HL-60 (cell line): ENCODE data around the gene EPHA6.

Source experiments
- DNase-seq, 2 experiments: peaks; one replicate each; pipeline ENCODE4 v3.0.0-alpha.2; 2010 to 2020; ENCODE audit warnings: low read depth in 1 of 2, low spot score in 1 of 2
- H3K27ac ChIP-seq: fragments of 250-450 bp; sonication (Bioruptor Pico); replicated peaks from 2 replicates; pipeline ENCODE4 v1.5.1; 2020; ENCODE audit warnings: mild to moderate bottlenecking, moderate library complexity
- H3K27me3 ChIP-seq: fragments of 250-450 bp; sonication (Bioruptor Pico); 2 replicates; pipeline ENCODE4 v1.5.1; 2021; ENCODE audit warnings: mild to moderate bottlenecking, moderate library complexity; ENCODE audit not compliant: insufficient read depth, poor library complexity, severe bottlenecking
- H3K4me3 ChIP-seq: replicated peaks from 2 replicates; pipeline ENCODE4 v1.5.1; 2011; ENCODE audit warnings: mild to moderate bottlenecking, control low read depth, low read length; ENCODE audit not compliant: insufficient read depth
- CTCF ChIP-seq: IDR thresholded peaks from one replicate; pipeline ENCODE4 v1.5.1; 2011; ENCODE audit warnings: low read length, control low read depth, inconsistent platforms; ENCODE audit not compliant: insufficient read depth
- GABPA ChIP-seq: IDR thresholded peaks from 2 replicates; pipeline ENCODE4 v1.6.1; 2012; ENCODE audit warnings: low read depth
- POLR2AphosphoS5 ChIP-seq: IDR thresholded peaks from 2 replicates; pipeline ENCODE4 v1.6.1; 2012; ENCODE audit warnings: low read depth
- REST ChIP-seq: IDR thresholded peaks from 2 replicates; pipeline ENCODE4 v1.6.1; 2012; ENCODE audit warnings: low read depth; ENCODE audit not compliant: insufficient replicate concordance
- SPI1 ChIP-seq: IDR thresholded peaks from 2 replicates; pipeline ENCODE4 v1.6.1; 2012; ENCODE audit warnings: low read depth, mild to moderate bottlenecking, borderline replicate concordance

Gene EPHA6

GRCh38 chr3:97698691-97699090 is 884.3 kb downstream of the EPHA6 start:
- H3K27me3 ChIP-seq: no peaks in the 10 kb centered on the region
- no peak for DNase-seq
- no peak overlapping the region for H3K27ac ChIP-seq
- no peak for TF ChIP-seq REST
- TF ChIP-seq SPI1: no peak
- no peak for TF ChIP-seq CTCF
- TF ChIP-seq POLR2AphosphoS5: no peak
- no peak for TF ChIP-seq GABPA
- H3K4me3 ChIP-seq: no peak overlapping the region

- Histone ChIP-seq H3K27me3 (no peaks in the 10 kb centered on the region), H3K4me3 (no peak overlapping the region), H3K27ac (no peak overlapping the region)
- TF ChIP-seq POLR2AphosphoS5 (no peak), GABPA (no peak), SPI1 (no peak), REST (no peak), CTCF (no peak)
- DNase-seq: no peak
These were observed 885.5 kb downstream of the EPHA6 start for GRCh38 chr3:97699889-97700288.

GRCh38 chr3:97705764-97706163 is 891.4 kb downstream of the EPHA6 start:
- Histone ChIP-seq H3K27ac (no peak overlapping the region), H3K27me3 (no peaks in the 10 kb centered on the region), H3K4me3 (no peak overlapping the region)
- TF ChIP-seq REST (no peak), CTCF (no peak), GABPA (no peak), SPI1 (no peak), POLR2AphosphoS5 (no peak)
- DNase-seq: no peak
